Fibroblast of mammary gland (primary cell): ENCODE measurements around the gene CYRIA.

Experiments used
- DNase-seq: peaks from one replicate; pipeline ENCODE4 v3.0.0-alpha.2; 2010; ENCODE audit warnings: low read depth
- H3K4me3 ChIP-seq: 2 replicates; pipeline ENCODE4 v1.5.1; 2011; ENCODE audit warnings: low read depth, mild to moderate bottlenecking, low read length, moderate library complexity; ENCODE audit not compliant: control insufficient read depth
- TF ChIP-seq, protein P1 (sequence below): conservative IDR thresholded peaks from 2 replicates; pipeline ENCODE4 v1.5.1; 2011; ENCODE audit warnings: low read depth, low read length, inconsistent platforms; ENCODE audit not compliant: control insufficient read depth, insufficient read depth

CYRIA gene

DNA sequence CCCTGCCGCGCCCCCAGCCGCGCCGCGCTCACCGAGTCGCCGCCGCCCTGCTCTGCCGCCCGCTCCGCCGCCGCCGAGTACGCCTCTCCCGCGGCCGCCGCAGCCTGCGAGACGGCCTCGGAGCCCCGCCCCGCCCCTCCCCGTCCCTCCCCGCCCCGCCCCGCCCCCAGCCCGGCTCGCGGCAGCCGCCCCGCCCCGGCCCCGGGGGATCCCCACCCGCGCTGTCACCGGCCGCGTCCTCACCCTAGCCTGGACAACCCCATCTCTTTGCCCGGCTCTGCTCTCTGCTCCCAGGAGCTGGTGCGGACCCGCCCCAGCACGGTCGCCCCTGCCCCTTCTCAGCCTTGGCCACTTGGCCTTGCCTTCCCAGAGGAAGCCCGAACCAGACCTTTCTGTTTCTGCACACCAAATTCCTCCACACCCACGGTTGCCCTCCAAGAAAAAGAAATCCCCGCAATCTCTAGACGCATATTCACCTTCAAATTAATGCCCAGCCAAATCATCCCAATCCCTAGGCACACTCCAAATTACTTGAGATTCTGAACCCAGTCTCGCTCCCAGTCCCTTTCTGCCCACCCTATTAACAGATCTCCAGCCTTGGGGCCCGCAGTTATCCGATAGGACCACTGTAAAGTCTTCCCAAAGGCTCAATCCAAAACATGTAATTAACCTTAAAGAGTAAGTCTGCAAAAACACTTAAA, at the start of gene CYRIA:
CYRIA (minus strand) TSS at position 87 of the 701 bp plus-strand sequence. CDS start 77,715 bp downstream, outside the sequence.
- TF ChIP-seq, protein P1, sequence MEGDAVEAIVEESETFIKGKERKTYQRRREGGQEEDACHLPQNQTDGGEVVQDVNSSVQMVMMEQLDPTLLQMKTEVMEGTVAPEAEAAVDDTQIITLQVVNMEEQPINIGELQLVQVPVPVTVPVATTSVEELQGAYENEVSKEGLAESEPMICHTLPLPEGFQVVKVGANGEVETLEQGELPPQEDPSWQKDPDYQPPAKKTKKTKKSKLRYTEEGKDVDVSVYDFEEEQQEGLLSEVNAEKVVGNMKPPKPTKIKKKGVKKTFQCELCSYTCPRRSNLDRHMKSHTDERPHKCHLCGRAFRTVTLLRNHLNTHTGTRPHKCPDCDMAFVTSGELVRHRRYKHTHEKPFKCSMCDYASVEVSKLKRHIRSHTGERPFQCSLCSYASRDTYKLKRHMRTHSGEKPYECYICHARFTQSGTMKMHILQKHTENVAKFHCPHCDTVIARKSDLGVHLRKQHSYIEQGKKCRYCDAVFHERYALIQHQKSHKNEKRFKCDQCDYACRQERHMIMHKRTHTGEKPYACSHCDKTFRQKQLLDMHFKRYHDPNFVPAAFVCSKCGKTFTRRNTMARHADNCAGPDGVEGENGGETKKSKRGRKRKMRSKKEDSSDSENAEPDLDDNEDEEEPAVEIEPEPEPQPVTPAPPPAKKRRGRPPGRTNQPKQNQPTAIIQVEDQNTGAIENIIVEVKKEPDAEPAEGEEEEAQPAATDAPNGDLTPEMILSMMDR = no peak
- peak within 1 kb of the TSS; percentile 57 for H3K4me3 ChIP-seq
- no peak for DNase-seq

DNA sequence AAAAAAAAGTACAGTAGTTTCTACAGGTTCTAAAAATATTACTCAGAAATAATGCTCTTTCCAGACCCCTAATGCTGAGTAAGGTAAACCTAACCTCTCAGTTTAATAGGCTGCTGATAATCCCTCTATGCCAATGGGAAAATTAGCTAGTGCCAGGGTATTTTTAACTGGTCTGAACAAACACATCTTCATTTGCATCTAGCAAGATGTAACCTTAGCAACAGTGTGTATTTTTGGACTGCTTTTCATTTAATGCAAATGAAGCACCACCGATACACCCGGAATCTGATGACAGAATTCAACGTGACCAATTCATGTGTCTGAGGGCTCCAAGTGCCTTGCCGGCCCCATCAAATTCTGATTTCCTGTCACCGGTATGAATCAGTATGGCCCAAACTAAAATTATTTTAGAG, 47.4 kb upstream of the CYRIA start:
- H3K4me3 ChIP-seq = no peak overlapping the region
- TF ChIP-seq, protein P1 = no peak
- DNase-seq = no peak

DNA sequence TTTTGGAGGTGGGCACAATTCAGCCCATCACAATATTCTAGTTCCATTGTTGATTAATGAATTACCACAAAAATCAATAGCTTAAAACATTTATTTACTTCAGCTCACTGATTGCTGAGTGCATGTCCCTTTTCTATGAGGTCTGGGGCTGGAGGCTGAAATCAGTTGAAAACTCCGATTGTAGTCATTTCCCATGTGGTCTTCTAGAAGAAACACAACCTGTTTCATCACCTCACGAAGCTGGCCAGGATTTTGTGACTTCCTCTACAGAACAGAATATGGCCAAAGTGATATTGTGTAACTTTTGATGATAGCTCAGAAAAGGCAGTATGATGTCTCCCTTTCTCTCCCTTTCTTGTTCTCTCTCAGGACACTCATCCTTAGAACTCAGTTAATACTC, 44.1 kb upstream of the CYRIA start:
- DNase-seq = no peak
- TF ChIP-seq, protein P1 = no peak
- H3K4me3 ChIP-seq = no peak overlapping the region

DNA sequence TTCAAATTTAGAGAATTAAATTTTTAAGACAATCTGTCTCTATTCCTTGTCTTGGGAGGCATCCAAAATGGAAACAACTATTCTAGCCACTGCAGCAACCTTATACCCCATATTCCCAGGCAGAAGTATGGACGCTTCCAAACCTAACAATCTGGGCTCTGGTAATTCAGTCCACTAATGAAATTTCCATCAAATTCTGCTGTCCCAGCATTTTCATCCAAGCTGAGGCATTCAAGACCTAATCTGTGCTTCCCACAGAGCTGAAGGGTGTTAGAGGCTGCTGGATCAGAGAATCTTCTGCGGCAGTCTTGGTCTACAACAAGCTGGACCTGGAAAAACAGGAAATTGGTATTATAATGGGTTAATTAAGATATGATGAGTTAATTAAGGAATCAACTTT, 42.5 kb upstream of the CYRIA start:
- DNase-seq = no peak
- no peak overlapping the region for H3K4me3 ChIP-seq
- TF ChIP-seq, protein P1 = no peak

DNA sequence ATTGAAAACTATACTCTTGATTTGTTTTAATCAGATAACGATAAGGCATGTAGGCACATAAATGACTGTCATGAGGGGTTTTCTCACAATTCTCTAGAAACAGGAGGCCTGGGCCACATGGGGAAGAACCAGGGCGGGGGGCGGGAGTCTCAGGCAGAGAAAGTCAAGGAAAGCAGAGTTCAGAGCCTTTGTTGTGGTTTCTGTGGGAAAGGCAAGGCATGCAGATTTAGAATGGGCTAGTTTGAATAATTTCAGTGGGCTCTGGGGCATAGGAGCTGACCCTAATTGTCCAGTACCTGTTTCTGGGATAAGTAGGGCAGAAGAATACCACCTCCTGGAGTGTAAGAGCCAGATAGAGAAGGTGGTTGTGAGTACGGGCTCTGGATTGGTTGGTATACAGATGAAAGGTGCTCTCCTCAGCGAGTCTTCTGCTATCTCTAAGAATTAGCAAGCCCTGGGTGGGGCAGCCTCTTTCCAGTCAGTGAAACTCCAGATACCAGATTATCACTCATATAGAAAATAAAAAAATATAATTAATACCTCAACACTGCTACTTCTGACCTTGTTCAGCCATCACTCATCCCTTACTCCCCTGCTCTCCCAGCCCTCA, 41.5 kb upstream of the CYRIA start:
- no peak for DNase-seq
- no peak overlapping the region for H3K4me3 ChIP-seq
- TF ChIP-seq, protein P1 = no peak

DNA sequence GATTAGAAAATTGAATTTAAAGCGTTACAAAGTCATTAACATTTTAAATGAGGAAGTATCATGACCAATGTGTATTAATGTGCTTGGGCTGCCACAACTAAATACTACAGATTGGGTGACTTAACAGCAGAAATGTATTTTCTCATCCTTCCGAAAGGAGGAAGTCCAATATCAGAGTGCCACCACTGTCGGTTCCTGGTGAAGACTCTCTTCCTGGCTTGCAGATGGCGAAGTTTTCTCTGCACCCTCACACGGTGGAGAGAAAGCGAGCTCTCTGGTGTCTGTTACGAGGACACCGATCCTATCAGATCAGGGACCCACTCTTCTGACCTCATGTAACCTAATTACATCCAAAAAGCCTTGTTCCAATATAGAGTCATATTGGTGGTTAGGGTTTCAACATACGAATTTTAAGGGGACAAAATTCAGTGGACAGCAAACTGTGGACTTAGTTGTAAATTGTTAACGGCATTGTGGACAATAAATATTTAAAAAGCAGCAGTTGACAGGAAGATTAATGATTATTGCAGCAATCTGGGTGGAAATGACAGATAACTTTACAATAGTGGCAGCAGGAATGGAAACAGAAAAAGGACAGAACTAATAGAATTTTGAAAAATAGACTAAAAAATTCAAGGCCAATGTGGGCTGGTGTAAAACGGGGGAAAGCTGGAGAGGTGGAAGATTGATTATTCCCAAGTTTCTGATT, 35.1 kb upstream of the CYRIA start:
- no peak for DNase-seq

More for the DNA sequence above, 35.1 kb upstream of the CYRIA start:
- no peak overlapping the region for H3K4me3 ChIP-seq
- TF ChIP-seq, protein P1 = no peak
